ENCODE results near the gene FHL2. TPM values are rescaled to one million over a fixed set of nuclear protein-coding genes. Genes with fewer than 3 reads are reported as not detected.

FHL2 gene
- 1 to 10 TPM; 3.6 TPM for total RNA-seq

- Mint-ChIP-seq H3K4me3 (peak within 1 kb of the TSS; percentile 79), H3K9me3 (no peaks in the 10 kb centered on the region), H3K27ac (peak within 1 kb of the TSS; percentile 79), H3K36me3 (ENCODE audit: low read depth) (no peaks in the 10 kb centered on the region), H3K27me3 (peaks cover 29% of the 10 kb centered on the region), H3K4me1 (peaks cover 12% of the 10 kb centered on the region)
- peak; percentile 77 for DNase-seq
- ChIA-PET CTCF (interaction anchor here (1.0 to 1.2 kb wide), 3 partner anchors 9 to 10 kb away, joined by 3 to 4 read pairs (median 4); no protein-coding TSS in a partner anchor), POLR2A (interaction anchor here (0.6 kb wide), 3 partner anchors 23 to 68 kb away, joined by 3 read pairs; no protein-coding TSS in a partner anchor)
Observed at GRCh38 chr2:105398336-105399206, at the start of gene FHL2. TSS of gene FHL2 (minus strand) at chr2:105399051. CDS start at chr2:105386516, 12,535 bp downstream.

GRCh38 chr2:105447476-105447875, 48.6 kb upstream of the FHL2 start:
- ChIA-PET CTCF (interaction anchor here (0.6 kb wide), 1 partner anchor 16 kb away, joined by 3 read pairs; no protein-coding TSS in a partner anchor), POLR2A (no interaction called here)
- no peak overlapping the region for H3K4me3 Mint-ChIP-seq
- no peak overlapping the region for H3K27ac Mint-ChIP-seq
- H3K4me1 Mint-ChIP-seq = no peaks in the 10 kb centered on the region
- H3K27me3 Mint-ChIP-seq = peaks cover 8% of the 10 kb centered on the region
- DNase-seq = no peak
- H3K9me3 Mint-ChIP-seq = no peaks in the 10 kb centered on the region
- no peaks in the 10 kb centered on the region for H3K36me3 Mint-ChIP-seq (ENCODE audit: low read depth)

- DNase-seq = no peak
- Mint-ChIP-seq H3K27me3 (peaks cover 8% of the 10 kb centered on the region), H3K27ac (no peak overlapping the region), H3K4me3 (no peak overlapping the region), H3K9me3 (no peaks in the 10 kb centered on the region), H3K36me3 (ENCODE audit: low read depth) (no peaks in the 10 kb centered on the region), H3K4me1 (no peaks in the 10 kb centered on the region)
- CTCF ChIA-PET = no interaction called here
- POLR2A ChIA-PET = no interaction called here
Observed at GRCh38 chr2:105446501-105446900, 47.6 kb upstream of the FHL2 start.

GRCh38 chr2:105445976-105446375, 47.1 kb upstream of the FHL2 start:
- H3K27me3 Mint-ChIP-seq = peaks cover 8% of the 10 kb centered on the region

GRCh38 chr2:105445498-105445897, 46.6 kb upstream of the FHL2 start:
- Mint-ChIP-seq H3K4me3 (no peak overlapping the region), H3K27me3 (peaks cover 8% of the 10 kb centered on the region), H3K27ac (no peak overlapping the region), H3K9me3 (no peaks in the 10 kb centered on the region), H3K36me3 (ENCODE audit: low read depth) (no peaks in the 10 kb centered on the region), H3K4me1 (no peaks in the 10 kb centered on the region)
- CTCF ChIA-PET = no interaction called here
- no peak for DNase-seq
- POLR2A ChIA-PET = no interaction called here

More at GRCh38 chr2:105445976-105446375, 47.1 kb upstream of the FHL2 start:
- Mint-ChIP-seq H3K36me3 (ENCODE audit: low read depth) (no peaks in the 10 kb centered on the region), H3K4me1 (no peaks in the 10 kb centered on the region), H3K27ac (no peak overlapping the region), H3K4me3 (no peak overlapping the region), H3K9me3 (no peaks in the 10 kb centered on the region)
- ChIA-PET POLR2A (no interaction called here), CTCF (no interaction called here)
- DNase-seq = no peak

GRCh38 chr2:105443617-105444598, 45.1 kb upstream of the FHL2 start:
- Mint-ChIP-seq H3K4me3 (no peak overlapping the region), H3K9me3 (no peaks in the 10 kb centered on the region), H3K4me1 (no peaks in the 10 kb centered on the region), H3K27me3 (peaks cover 4% of the 10 kb centered on the region), H3K27ac (no peak overlapping the region), H3K36me3 (ENCODE audit: low read depth) (no peaks in the 10 kb centered on the region)
- ChIA-PET CTCF (interaction anchor here (1.2 kb wide), 1 partner anchor 23 kb away, joined by 3 read pairs; no protein-coding TSS in a partner anchor), POLR2A (no interaction called here)
- no peak for DNase-seq

- POLR2A ChIA-PET = no interaction called here
- Mint-ChIP-seq H3K36me3 (ENCODE audit: low read depth) (no peaks in the 10 kb centered on the region), H3K27ac (no peak overlapping the region), H3K4me1 (no peaks in the 10 kb centered on the region), H3K27me3 (peaks cover 4% of the 10 kb centered on the region), H3K9me3 (no peaks in the 10 kb centered on the region), H3K4me3 (no peak overlapping the region)
- DNase-seq = no peak
- CTCF ChIA-PET = interaction anchor here (1.2 kb wide), 1 partner anchor 24 kb away, joined by 3 read pairs; no protein-coding TSS in a partner anchor
Observed at GRCh38 chr2:105442721-105443120, 43.9 kb upstream of the FHL2 start.

GRCh38 chr2:105442056-105442455, 43.2 kb upstream of the FHL2 start:
- CTCF ChIA-PET = interaction anchor here (0.6 kb wide), 1 partner anchor 81 kb away, joined by 4 read pairs; no protein-coding TSS in a partner anchor
- Mint-ChIP-seq H3K4me3 (no peak overlapping the region), H3K27ac (no peak overlapping the region), H3K36me3 (ENCODE audit: low read depth) (no peaks in the 10 kb centered on the region), H3K4me1 (no peaks in the 10 kb centered on the region), H3K27me3 (peaks cover 4% of the 10 kb centered on the region), H3K9me3 (no peaks in the 10 kb centered on the region)
- POLR2A ChIA-PET = no interaction called here
- no peak for DNase-seq

- CTCF ChIA-PET = no interaction called here
- peaks cover 6% of the 10 kb centered on the region for H3K27me3 Mint-ChIP-seq
- H3K27ac Mint-ChIP-seq = no peak overlapping the region
- no peak overlapping the region for H3K4me3 Mint-ChIP-seq
- no peak for DNase-seq
- H3K4me1 Mint-ChIP-seq = no peaks in the 10 kb centered on the region
- no peaks in the 10 kb centered on the region for H3K36me3 Mint-ChIP-seq (ENCODE audit: low read depth)
- H3K9me3 Mint-ChIP-seq = no peaks in the 10 kb centered on the region
- POLR2A ChIA-PET = no interaction called here
Observed at GRCh38 chr2:105439141-105439540, 40.3 kb upstream of the FHL2 start.

GRCh38 chr2:105438104-105438929, 39.5 kb upstream of the FHL2 start:
- no peaks in the 10 kb centered on the region for H3K4me1 Mint-ChIP-seq
- no peak overlapping the region for H3K27ac Mint-ChIP-seq
- H3K4me3 Mint-ChIP-seq = no peak overlapping the region
- ChIA-PET CTCF (no interaction called here), POLR2A (no interaction called here)
- DNase-seq = no peak
- H3K9me3 Mint-ChIP-seq = no peaks in the 10 kb centered on the region
- no peaks in the 10 kb centered on the region for H3K36me3 Mint-ChIP-seq (ENCODE audit: low read depth)
- H3K27me3 Mint-ChIP-seq = peaks cover 6% of the 10 kb centered on the region

- Mint-ChIP-seq H3K4me1 (no peaks in the 10 kb centered on the region), H3K27ac (no peak overlapping the region), H3K36me3 (ENCODE audit: low read depth) (no peaks in the 10 kb centered on the region), H3K9me3 (no peaks in the 10 kb centered on the region), H3K27me3 (peaks cover 6% of the 10 kb centered on the region), H3K4me3 (no peak overlapping the region)
- no peak for DNase-seq
- ChIA-PET POLR2A (no interaction called here), CTCF (no interaction called here)
Observed at GRCh38 chr2:105437708-105438103, 38.9 kb upstream of the FHL2 start.

- ChIA-PET CTCF (interaction anchor here (1.4 kb wide), 1 partner anchor 9 kb away, joined by 3 read pairs; no protein-coding TSS in a partner anchor), POLR2A (no interaction called here)
- DNase-seq = no peak
- no peak overlapping the region for H3K4me3 Mint-ChIP-seq
- peaks cover 11% of the 10 kb centered on the region for H3K27me3 Mint-ChIP-seq
- H3K9me3 Mint-ChIP-seq = no peaks in the 10 kb centered on the region
- no peaks in the 10 kb centered on the region for H3K36me3 Mint-ChIP-seq (ENCODE audit: low read depth)
- H3K4me1 Mint-ChIP-seq = peaks cover 7% of the 10 kb centered on the region
- no peak overlapping the region for H3K27ac Mint-ChIP-seq
Observed at GRCh38 chr2:105432749-105433148, 33.9 kb upstream of the FHL2 start.

Measured in activated CD4-positive, alpha-beta T cell treated with anti-CD3 and anti-CD28 coated beads, Interleukin-2, amount 10 ng/mL, durations not matched to agents 7 days and 5 days (primary cell).